NCI-H1417 treated with DMSO at 0.1 percent for 48 hours (cell line): ENCODE measurements around the gene SPZ1.
"Not testable (repeated sequence)": the region's sequence is repeated elsewhere in the genome, so short reads cannot be mapped to it uniquely, and the experiment has no call there.

Experiments
- DNase-seq: peaks from one replicate; lab custom pipeline; 2025; lab: John Stamatoyannopoulos, UW

SPZ1 gene

DNA sequence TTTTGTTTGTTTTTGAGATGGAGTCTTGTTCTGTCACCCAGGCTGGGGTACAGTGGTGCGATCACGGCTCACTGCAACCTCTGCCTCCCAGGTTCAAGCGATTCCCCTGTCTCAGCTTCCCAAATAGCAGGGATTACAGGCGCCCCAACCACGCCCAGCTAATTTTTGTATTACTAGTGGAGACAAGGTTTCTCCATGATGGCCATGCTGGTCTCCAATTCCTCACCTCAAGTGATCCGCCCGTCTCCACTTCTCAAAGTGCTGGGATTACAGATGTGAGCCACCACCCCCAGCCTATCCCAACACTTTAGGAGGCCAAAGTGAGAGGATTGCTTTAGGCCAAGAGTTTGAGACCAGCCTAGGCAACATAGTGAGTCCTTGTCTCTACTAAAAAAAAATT lies 19.3 kb downstream of the SPZ1 start:
- DNase-seq, result no peak

DNA sequence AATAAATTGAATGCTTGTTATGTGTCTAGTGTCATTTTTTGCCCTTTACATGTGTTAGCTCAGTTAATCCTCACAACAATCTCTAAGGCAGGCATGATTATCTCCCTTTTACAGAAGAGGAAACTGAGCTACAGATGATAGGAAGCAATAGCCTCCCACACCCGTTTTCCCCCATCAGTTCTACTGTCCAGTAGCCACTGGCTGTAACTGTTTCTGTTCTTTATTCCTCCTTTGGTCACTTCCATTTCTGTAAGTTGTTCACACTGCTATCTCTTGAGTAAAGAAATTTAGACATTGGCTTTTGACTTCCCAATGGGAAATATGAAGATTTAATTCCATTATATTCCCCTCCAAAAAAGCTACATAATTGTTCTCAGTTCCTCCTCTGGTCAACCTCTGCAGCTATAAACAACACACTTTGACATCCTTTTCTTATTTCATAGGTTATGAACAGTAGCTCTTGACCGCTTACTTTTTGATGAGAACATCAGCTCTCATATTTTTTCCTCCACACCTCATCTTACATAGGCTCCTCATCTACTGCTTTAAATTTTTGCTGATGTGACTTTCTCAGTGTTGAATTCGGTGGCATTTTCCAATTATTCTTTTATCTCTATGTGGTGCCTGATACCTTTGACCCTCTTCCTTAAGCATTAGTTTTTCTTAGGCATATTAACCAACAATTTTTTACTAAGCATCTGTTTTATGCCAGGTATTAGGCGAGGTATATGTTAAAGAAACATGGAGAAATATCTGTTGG lies 21.4 kb downstream of the SPZ1 start:
- no peak for DNase-seq

DNA sequence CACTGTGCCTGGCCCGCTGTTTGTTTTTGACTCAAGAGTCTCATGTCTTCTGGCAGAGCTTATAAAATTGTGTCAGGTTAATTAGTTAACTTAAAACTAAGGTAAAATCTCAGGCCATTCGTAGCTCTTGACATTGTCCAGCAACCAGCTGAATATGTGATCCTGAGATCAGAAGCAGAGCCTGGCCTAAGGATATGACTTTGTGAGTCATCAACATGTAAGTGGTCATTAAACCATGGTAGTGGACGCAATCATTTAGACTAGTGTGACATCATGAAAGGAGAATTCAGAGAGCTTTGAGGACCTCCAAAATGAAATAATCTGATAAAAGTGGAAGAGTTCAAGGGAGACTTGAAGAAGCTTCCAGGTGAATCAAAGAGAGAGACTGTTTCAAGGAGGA lies 23.3 kb downstream of the SPZ1 start:
- DNase-seq, result no peak

DNA sequence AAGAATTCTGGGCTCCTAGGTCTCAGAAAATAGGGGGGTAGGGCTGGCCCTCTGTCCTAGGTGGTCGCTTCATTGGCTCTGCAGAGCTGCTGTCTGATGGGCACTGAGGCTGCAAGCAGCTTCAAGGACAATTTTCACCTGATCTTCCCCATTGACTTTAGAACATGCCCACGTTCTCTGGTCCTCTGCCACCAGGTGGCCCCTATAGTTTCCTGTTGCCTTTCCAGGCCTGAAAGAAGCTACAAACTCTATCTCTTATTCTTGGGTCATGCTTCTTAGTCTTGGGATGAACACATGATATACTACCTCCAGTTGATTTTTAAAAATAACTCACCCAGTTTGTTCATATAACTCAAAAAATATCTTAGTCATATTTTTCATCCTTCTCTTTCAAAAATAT lies 26.3 kb downstream of the SPZ1 start:
- no peak for DNase-seq

DNA sequence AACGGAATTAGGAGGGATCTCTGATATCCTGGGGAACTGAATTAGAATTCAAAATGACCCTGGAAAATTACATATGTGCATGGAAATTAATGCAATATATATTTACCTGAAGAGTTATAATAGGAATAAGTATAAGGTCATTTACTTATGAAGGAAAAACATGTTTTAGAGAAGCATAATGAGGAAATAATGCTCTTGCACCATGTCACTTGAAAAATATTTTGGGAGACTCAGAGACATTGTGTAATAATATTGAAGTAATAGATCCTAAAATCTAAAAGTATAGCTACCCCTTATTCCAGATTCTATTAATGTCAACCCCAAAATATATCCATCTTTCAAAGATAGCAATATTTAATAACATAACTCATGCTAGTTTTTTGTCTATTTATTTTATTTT lies 28.4 kb downstream of the SPZ1 start:
- no peak for DNase-seq

DNA sequence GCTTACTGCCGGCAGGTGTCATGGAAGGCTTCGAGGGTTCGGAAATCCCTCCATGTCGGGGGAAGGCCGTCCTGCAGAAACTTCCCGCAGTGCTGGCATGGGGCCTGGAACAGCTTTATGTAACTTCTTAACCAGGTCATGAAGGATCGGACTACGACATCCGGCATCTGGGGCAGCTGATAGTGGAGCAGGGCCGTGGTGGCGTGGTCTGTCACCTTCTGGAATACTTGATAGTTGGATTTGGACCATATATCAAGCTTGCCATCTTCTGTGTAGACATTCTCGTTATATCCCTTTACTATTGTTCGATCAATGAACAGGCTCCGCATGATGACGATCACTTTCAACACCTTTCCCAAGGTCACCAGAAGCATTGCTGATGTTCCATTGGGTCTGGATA lies 31.2 kb downstream of the SPZ1 start:
- not testable (repeated sequence) for DNase-seq

DNA sequence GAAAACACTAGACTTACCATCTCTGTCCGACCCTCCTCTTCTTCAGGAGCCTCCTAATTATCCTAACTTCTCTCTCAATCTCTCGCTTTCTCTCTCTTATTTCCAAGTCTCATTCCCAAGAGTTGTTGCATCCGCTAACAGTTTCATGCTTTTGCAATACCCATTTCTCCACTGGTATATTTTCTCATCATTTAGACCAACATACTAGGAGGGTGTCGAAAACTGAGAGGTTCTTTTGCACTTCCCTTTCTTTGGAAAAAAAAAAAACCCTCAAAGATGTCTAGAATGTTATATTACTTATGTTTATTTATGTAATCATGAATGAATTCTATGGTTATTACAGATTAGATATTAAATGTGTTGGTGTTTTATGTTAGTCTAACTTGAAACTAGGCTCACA lies 35.9 kb downstream of the SPZ1 start:
- DNase-seq, result no peak

DNA sequence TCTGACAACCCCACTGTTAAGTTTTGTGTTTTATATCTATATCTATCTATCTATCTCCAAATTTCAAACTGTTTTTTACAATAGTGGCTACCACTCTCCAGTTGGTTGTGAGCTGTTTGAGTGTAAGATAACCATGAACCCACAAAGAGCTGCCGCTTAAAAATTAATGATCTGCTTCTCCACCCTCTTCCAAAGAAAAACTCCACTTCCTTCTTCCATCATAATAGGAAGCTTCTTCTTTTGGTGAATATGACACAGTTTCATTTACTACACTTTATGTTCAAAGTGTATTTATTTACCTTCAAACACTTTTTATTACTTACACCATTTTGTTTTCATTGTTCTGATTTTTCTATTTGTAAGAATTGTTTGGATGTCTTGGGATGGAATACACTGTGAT lies 37.9 kb downstream of the SPZ1 start:
- DNase-seq, result no peak

DNA sequence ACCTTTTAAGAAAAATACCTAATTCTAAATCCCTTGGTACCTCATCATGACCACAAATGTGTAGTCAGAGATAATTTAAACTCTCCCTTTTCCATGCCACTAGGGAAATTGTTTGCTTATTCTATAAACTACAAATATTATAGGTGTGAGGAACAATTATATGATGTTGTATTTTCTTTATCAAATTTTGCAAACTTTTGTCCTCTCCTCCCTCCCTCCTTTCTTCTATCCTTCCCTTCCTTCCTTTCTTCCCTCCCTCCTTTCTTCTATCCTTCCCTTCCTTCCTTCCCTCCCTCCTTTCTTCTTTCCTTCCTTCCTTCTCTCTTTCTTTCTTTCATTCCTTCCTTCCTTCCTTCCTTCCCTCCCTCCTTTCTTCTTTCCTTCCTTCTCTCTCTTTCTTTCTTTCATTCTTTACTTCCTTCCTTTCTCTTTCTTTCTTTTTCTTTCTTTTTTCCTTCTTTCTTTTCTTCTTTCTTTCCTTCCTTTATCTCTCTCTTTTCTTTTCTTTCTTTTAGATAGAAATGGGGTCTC lies 41.2 kb downstream of the SPZ1 start:
- DNase-seq, result no peak

DNA sequence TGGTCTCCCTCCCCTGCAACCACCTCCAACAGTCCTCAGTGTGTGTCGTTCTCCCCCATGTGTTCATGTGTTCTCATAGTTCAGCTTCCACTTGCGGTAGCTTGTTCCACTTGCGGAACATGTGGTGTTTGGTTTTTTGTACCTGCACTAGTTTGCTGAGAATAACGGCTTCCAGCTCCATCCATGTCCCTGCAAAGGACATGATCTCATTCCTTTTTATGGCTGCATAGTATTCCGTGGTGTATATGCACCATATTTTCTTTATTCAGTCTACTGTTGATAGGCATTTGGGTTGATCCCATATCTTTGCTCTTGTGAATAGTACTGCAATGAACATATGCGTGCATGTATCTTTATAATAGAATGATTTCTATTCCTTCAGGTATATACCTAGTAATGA lies 45.1 kb downstream of the SPZ1 start:
- DNase-seq, result no peak

DNA sequence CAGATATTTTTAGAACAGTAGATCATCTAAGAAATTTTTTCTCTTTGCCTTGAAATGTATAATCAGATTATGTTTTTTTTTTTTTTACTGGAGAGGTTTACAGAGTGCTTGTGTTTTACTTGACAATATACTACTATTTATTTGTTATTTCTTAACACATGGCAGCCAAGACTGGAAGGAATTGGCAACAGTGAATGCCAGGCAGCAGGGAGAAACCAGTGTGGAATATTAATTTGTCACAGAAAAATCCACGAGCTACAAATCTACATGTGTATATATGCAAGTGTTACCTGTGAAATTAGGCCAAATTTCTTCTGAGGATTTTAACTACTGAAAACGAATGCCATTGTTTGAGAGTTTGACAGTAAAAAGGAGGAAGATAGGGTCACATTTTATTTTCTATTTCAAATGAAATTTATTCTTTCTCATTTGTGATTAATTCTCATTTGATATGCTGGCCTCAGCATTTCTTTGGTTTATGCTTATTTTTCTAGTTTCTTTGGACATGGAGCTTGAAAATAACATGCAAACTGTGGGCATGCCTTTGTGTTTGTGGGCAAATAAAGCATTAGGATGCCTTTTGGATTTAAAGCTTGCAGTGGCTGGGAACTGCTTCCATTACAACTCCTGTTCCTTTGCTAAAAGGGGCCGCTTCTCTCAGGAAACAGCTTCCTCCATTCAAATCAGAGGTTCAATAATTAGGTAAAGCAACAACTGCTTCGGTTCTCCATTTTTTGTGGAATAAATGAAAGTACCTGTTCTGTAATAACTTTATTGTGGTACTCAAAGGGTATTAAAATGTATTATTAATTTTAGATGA lies 49.1 kb downstream of the SPZ1 start:
- DNase-seq, result no peak

DNA sequence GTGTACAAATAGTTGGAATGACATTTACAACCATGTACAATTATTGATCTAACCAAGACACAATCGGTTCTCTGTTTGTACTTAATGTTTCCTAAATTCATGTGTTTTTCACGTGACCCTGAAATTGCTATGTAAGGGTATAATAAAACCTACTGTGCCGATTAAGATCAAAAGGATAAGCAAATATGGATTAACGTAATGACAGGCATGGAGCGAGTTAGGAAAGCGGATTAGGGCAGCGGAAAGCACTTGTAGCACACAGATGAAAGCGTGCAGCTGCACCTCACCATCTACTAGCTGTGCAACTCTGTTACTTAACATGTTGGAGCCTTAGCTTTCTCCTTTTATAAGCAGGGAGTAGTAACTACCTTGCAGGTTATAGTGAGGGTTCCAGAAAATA lies 49.7 kb downstream of the SPZ1 start:
- peak; percentile 36 for DNase-seq

DNA sequence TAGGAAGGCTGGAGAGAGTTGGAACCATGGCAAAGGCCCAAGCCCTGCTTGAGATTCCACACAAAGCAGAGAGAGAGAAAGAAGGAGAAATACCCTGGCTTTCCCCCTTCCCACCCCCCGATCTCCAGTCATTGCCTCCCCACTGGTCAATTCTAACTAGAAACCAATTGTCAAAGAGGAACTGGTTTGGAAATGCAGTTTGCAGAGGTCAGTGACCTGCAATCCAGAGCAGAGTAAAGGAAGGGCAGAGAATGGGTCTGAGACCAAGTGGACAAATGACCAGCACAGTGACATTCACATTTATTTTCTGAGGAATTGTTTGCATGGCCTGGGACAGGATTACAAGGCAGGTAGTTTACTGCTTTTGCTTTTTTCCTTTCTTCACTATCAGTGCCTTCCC lies 50.6 kb downstream of the SPZ1 start:
- DNase-seq, result no peak
